GM21447 (cell line): ENCODE measurements around the gene ASB13.

Source experiments
- ATAC-seq: cut with Tn5 transposase; IDR thresholded peaks from one replicate; pipeline ENCODE4 v1.9.1; 2021; ENCODE audit not compliant: unreplicated experiment

Gene ASB13

GRCh38 chr10:5591336-5591824, 75.0 kb downstream of the ASB13 start:
- ATAC-seq, result no peak

- ATAC-seq, result no peak
Observed at GRCh38 chr10:5590816-5591215, 75.6 kb downstream of the ASB13 start.

- ATAC-seq, result no peak
Observed at GRCh38 chr10:5589661-5590511, 76.5 kb downstream of the ASB13 start.

- ATAC-seq, result no peak
Observed at GRCh38 chr10:5589011-5589660, 77.3 kb downstream of the ASB13 start.
